CD4-positive, alpha-beta T cell treated with Interleukin-6 at 100 ng/mL for 8 hours (primary cell): ENCODE data around the gene C20orf173.
"Not testable (repeated sequence)": the region's sequence is repeated elsewhere in the genome, so short reads cannot be mapped to it uniquely, and the experiment has no call there.

Experiments
- DNase-seq: peaks from one replicate; pipeline ENCODE4 v3.0.0-alpha.2; 2020; ENCODE audit warnings: mixed read lengths, low spot score

C20orf173 gene

GRCh38 chr20:35529552-35529951 is at the start of gene C20orf173:
C20orf173 (minus strand) TSS chr20:35529652; CDS start chr20:35529373, 279 bp downstream.
- DNase-seq = no peak

GRCh38 chr20:35579196-35579595 is 49.7 kb upstream of the C20orf173 start:
- DNase-seq = no peak

- no peak for DNase-seq
Observed at GRCh38 chr20:35578469-35578868, 49.0 kb upstream of the C20orf173 start.

DNA sequence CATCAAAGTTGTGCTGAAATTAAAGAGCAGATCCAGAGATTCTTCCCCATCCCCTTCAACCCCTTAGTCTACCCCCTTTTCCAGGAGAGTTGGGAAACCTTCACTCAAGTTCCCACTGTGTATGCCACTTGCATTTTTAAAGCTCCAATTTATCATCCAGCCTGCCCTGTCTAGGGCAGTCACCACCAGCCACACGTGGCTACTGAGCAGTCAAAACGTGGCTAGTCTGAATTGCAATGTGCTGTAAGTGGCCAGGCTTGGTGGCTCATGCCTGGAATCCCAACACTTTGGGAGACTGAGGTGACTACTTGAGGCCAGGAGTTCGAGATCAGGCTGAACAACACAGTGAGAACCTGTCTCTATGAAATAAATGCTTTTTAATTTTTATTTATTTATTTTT is 47.4 kb upstream of the C20orf173 start:
- no peak for DNase-seq

GRCh38 chr20:35575958-35576357 is 46.5 kb upstream of the C20orf173 start:
- DNase-seq = no peak

DNA sequence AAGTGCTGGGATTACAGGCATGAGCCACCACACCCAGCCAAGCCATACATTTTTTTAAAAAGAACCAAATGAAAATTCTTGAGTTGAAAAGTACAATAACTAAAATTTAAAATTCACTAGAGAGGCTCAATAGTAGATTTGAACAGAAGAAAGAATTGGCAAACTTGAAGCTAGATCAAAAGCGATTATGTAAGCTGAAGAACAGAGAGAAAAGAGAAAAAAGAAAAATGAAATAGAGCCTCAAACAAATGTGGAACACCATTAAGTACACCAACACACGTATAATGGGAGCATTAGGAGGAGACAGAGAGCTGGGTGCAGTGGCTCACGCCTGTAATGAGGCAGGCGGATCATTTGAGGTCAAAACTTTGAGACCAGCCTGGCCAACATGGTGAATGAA is 43.4 kb upstream of the C20orf173 start:
- no peak for DNase-seq

DNA sequence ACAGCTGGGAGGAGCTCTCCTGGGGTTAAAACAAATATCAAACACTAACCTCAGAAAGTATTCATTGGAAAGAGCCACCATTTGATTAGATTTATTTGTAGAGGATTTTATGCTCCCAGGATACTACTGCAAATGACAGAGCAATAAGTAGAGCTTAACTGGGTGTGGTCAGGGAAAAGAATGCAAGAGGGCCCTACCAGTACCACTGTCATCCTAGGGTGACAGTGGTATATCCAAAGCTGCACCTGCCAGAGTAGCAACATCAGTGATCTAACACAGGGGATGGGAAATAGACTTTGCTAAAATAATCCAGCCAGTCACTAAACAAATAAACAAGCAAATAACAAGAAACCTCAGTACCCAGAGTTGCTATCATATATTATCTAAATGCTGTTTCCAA is 42.1 kb upstream of the C20orf173 start:
- DNase-seq = no peak

DNA sequence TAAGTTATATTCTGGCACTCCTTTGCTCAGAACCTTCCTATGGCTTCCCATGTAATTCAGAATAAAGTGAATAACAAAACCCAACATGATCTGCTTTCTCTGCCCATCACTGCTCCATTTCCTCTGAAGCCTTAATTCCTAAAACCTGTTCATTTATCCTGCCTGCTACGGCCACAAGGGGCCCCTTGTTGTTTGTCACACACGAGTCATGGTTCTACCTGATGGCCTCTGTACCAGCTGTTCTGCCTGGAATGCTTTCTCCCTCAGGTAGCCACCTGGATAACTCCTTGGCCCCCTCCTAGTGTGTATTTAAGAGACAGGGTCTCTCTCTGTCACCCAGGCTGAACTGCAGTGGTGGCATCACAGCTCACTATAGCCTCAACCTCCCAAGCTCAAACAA is 39.2 kb upstream of the C20orf173 start:
- DNase-seq = no peak

- DNase-seq = no peak
Observed at GRCh38 chr20:35564905-35565304, 35.5 kb upstream of the C20orf173 start.

GRCh38 chr20:35563834-35564233 is 34.4 kb upstream of the C20orf173 start:
- DNase-seq = no peak

DNA sequence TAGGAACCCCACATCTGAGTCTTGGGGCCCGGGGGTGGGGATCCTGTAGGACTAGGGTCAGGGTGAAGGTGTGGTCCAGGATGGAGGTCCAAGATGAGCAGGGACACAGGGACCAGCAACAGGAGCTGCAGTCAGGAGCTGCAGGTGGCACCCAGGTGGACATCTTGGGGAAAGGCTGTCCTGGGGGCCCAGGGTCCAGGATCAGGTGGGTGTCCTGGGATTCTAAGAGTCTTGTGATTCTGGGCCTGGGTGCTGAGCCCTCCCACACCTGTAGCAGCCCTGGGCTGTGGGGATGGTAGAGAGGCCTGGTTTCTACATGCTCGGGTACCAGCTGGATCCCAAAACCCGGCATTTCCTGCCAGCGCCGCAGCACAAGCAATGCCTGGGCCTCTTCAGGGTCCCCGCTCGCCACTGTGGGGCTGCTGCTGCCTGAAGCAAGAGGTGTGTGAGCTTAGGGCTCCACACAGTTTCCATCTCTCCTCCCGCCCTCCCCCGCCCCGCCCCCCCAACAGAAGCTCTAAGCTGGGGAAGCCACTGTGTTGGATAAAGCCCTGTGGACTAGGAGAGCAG is 33.2 kb upstream of the C20orf173 start:
- DNase-seq = no peak

- DNase-seq = no peak
Observed at GRCh38 chr20:35561671-35562070, 32.2 kb upstream of the C20orf173 start.

- no peak for DNase-seq
Observed at GRCh38 chr20:35561268-35561667, 31.8 kb upstream of the C20orf173 start.

GRCh38 chr20:35560541-35560940 is 31.1 kb upstream of the C20orf173 start:
- no peak for DNase-seq

DNA sequence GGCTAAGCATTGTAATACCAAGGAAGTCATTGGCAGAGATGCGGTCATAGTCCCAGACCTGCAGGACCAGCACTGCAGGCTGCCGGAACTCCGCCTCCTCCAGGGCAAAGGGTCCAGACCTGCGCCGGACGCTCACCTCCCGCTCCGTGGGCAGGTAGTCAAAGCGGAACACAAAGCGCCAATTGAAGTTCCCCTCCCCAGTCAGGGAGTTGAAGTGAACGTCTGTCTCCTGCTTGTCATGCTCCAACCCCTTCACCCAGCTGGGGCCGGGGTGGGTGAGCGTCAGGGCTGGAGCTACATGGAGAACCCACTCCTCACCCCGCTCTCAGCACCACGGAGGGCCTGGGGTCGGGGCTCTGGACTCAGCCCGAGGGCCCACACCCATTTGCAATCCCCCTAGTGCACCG is 30.7 kb upstream of the C20orf173 start:
- DNase-seq = no peak

DNA sequence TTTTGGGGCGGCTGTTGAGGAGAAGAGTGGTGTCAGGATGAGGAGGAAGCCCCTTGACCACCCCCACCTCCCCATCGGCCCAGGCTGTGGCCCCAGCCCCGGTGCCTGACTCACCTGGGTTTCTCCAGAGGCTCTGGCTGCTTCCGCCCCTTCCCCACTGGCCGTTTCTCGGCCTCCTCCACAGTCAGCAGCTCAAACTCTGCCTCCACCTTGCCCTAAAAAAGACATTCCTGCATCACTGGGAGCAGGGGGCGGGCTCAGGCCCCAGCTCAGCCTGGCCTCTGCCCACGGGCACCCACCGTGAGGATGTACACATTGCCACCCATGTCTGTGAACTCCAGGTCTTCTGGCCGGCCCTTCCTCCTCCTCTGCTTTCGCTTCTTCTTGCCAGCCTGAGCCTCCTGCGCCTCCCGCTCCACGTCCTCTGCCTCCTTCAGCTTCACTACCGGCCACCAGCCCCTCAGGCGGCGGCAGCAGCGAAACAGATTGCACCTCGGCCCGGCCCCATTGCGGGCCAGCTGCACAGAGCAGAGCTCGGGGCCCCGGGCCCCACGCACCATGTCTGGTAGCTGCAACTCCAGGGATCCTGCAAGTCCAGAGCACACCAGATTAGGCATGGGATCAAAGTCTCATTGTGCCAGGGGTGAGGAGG is 29.7 kb upstream of the C20orf173 start:
- DNase-seq = no peak

GRCh38 chr20:35558451-35558850 is 29.0 kb upstream of the C20orf173 start:
- DNase-seq = no peak

- DNase-seq = no peak
Observed at GRCh38 chr20:35556871-35557270, 27.4 kb upstream of the C20orf173 start.

DNA sequence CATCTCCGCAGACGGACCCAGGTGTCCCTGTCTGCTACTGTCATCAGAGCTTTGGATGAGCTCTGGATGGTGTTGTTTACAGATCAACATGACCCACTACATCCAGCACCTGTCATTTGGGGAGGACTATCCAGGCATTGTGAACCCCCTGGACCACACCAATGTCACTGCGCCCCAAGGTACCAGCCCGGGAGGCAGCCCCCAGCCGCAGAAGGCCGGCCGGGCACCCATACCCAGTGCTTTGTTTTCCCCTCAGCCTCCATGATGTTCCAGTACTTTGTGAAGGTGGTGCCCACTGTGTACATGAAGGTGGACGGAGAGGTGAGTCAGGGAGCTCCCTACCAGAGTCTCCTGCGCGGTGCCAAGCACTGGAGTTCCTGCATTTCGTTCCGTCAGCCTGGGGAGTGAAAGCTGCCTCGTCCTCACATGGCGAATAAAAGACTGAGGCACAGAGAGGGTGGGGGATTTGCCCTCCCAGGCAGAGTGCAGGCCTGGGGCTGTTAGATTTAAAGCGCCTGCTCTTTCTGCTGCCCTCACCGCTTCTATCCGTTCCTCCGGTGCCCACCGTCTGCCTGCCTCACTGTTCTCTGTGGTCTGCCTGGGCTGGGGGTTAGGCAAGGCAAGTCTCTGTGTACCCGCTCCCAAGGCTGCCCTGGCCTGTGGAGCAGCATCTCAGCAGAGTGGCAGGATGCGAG is 26.6 kb upstream of the C20orf173 start:
- DNase-seq = no peak

GRCh38 chr20:35555461-35555860 is 26.0 kb upstream of the C20orf173 start:
- not testable (repeated sequence) for DNase-seq

GRCh38 chr20:35552914-35553313 is 23.5 kb upstream of the C20orf173 start:
- no peak for DNase-seq

GRCh38 chr20:35551503-35551902 is 22.1 kb upstream of the C20orf173 start:
- no peak for DNase-seq

DNA sequence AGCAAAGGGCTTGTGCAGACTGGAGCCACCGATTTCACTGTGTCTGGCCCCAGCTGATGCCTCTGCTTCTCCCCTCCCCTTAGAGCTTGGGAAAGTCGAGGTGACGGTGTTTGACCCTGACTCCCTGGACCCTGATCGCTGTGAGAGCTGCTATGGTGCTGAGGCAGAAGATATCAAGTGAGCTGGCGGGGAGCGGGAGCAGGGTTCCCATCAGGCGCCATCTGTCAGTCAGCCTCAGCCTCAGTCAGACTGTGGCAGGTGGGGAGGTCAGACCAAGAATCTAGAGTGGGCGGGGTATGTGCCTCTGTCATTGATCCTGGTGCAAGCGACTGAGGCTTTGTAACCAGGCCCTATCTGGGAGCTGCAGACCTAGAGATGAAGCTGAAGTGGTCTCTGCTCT is 17.9 kb upstream of the C20orf173 start:
- DNase-seq = no peak

DNA sequence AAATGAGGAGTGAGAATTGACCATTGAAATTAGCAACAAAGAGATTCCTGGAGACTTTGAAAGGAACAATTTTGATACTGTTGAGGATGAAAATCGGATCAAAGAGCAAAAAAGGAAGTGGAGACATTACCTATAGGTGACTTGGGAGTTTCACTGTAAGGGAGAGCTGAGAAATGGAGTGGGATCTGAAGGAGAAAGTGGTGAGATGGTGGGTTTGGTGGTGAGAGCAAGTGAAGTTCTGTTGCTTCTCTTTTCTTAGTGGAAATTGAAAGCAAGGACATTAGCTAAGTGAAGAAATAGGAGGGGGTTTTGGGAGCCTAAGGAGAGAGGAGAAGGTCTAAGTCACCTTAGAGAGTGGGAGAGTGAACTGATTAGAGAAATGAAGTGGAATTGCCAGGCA is 16.7 kb upstream of the C20orf173 start:
- DNase-seq = no peak
